ENCODE data around the gene VWA8.

GRCh38 chr13:41668130-41668757, 292.7 kb downstream of the VWA8 start:
- peak; percentile 61 to 98 (median 80) for TF ChIP-seq CTCF (IDR thresholded peaks at IDR 0.05)
- TF ChIP-seq POLR2A (IDR thresholded peaks at IDR 0.05): no peak

Data from thyroid gland (tissue), 4 donors.